Activated CD8-positive, alpha-beta memory T cell treated with anti-CD3 and anti-CD28 coated beads, Interleukin-2, amount 10 ng/mL, durations not matched to agents 7 days and 5 days (primary cell): Measurements from ENCODE around the gene C1QTNF9. TPM values are rescaled to one million over a fixed set of nuclear protein-coding genes. Genes with fewer than 3 reads are reported as not detected.

ENCODE experiments used
- ATAC-seq: fragments of 150-1000 bp; cut with Tn5 transposase; one replicate; pipeline ENCODE4 v1.10.0; 2021; ENCODE audit warnings: moderate library complexity
- CTCF ChIA-PET: fragments of 350-600 bp; sonication (Branson Sonifier 250); formaldehyde crosslinking; loops from one replicate; lab custom pipeline; 2021; ENCODE audit warnings: antibody characterized with exemption; lab: Charles Lee
- DNase-seq: peaks from one replicate; pipeline ENCODE4 v3.0.0-alpha.2; 2020
- H3K27ac Mint-ChIP-seq: one replicate; pipeline ENCODE4 v1.8.0; 2021; ENCODE audit warnings: mild to moderate bottlenecking, mixed read lengths
- H3K27me3 Mint-ChIP-seq: one replicate; pipeline ENCODE4 v1.8.0; 2021; ENCODE audit warnings: mixed read lengths
- H3K36me3 Mint-ChIP-seq: one replicate; pipeline ENCODE4 v1.8.0; 2021; ENCODE audit warnings: mild to moderate bottlenecking, mixed read lengths
- H3K4me1 Mint-ChIP-seq: one replicate; pipeline ENCODE4 v1.8.0; 2021; ENCODE audit warnings: mixed read lengths
- H3K4me3 Mint-ChIP-seq: one replicate; pipeline ENCODE4 v1.8.0; 2021; ENCODE audit warnings: mild to moderate bottlenecking, moderate library complexity, mixed read lengths
- H3K9me3 Mint-ChIP-seq: one replicate; pipeline ENCODE4 v1.8.0; 2022; ENCODE audit warnings: low read depth, mixed read lengths
- total RNA-seq, 2 experiments: library from RNA; stranded (reverse); gene quantifications; one replicate each; pipeline ENCODE4 v1.2.3, GENCODE V29; 2021

The C1QTNF9 gene
- total RNA-seq, 2 experiments from 2014 or later, result not detected

DNA sequence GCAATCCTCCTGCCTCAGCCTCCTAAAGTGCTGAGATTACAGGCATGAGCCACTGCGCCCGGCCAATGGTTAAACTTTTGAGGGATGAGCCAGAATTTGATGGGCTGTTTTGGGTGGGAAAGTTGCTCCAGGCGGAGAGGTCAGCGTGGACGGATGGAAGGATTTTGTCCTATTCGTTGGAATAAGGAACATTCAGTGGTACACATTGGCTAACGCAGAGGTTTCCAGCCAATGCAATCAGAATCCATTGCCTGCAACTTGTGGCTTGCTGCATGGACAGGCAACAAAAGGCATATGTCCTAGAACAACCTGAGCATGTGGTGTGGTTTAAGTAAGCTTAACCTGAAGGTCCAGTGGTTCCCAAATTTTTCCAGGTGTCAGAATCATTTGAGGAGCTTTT lies 35.5 kb upstream of the C1QTNF9 start:
- H3K4me3 Mint-ChIP-seq, result no peak overlapping the region
- ATAC-seq, result no peak
- CTCF ChIA-PET, result interaction anchor here (1.3 to 1.8 kb wide), 5 partner anchors 10 to 45 kb away, joined by 3 to 7 read pairs (median 4); no protein-coding TSS in a partner anchor
- H3K36me3 Mint-ChIP-seq, result peaks cover 22% of the 10 kb centered on the region
- no peaks in the 10 kb centered on the region for H3K27me3 Mint-ChIP-seq
- H3K4me1 Mint-ChIP-seq, result peaks cover 81% of the 10 kb centered on the region
- H3K9me3 Mint-ChIP-seq, result no peaks in the 10 kb centered on the region
- no peak for DNase-seq
- peak overlapping the region; percentile 94 for H3K27ac Mint-ChIP-seq

DNA sequence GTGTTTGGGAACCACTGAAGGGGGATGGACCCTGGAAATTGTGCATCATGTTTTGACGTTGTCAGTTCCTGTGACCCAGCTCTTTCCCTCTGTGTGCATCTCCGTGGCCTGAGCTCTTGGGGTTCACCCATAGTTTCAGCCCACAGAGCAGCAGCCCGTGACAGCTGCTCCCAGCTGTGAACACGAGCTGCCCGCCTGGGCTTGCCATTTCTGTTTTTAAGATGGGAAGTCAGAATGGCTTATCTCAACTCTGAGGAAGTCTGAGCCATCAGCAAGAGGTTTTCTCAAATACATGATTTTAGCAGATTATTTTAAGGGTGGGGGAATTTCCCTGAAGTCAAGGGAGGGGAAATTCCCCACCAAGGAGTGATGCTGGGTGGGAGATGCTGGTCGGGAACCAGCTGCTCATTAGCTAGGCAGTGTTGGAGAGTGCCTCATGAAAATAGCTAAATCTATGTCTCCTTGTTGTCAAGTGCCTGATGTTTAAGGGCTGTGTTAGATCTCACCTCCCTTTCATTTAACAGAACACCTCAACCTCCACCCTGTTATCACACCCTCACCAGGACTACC lies 34.8 kb upstream of the C1QTNF9 start:
- DNase-seq, result peak; percentile 80
- Mint-ChIP-seq H3K27ac (peak overlapping the region; percentile 94), H3K4me1 (peaks cover 82% of the 10 kb centered on the region), H3K36me3 (peaks cover 22% of the 10 kb centered on the region), H3K4me3 (peak overlapping the region; percentile 25), H3K27me3 (no peaks in the 10 kb centered on the region), H3K9me3 (no peaks in the 10 kb centered on the region)
- CTCF ChIA-PET, result interaction anchor here (0.9 to 1.8 kb wide), 6 partner anchors 10 to 46 kb away, joined by 3 to 7 read pairs (median 5); no protein-coding TSS in a partner anchor
- peak; percentile 40 for ATAC-seq

DNA sequence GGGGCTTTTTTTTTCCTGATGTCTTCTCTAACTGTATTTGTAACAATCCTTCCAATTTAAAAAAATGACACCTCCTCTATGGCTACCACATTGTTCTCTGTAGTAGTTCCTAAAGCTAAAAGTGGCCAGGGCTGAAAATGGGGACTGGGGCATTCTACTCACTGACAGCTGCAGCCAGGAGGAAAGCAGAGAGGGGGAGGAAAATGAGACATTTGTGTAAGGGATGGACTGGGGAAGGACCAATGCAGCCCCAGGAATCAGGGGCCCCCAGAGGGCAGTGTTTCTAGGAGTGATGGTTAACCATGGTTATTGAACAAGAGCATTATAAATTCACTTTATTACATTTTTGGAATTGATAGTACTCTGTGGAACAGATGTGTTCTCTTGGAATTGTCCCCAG lies 34.3 kb upstream of the C1QTNF9 start:
- CTCF ChIA-PET, result interaction anchor here (0.9 to 1.8 kb wide), 6 partner anchors 10 to 46 kb away, joined by 3 to 7 read pairs (median 5); no protein-coding TSS in a partner anchor
- H3K9me3 Mint-ChIP-seq, result no peaks in the 10 kb centered on the region
- peak overlapping the region; percentile 94 for H3K27ac Mint-ChIP-seq
- peaks cover 22% of the 10 kb centered on the region for H3K36me3 Mint-ChIP-seq
- no peaks in the 10 kb centered on the region for H3K27me3 Mint-ChIP-seq
- peaks cover 82% of the 10 kb centered on the region for H3K4me1 Mint-ChIP-seq
- DNase-seq (peak; percentile 35), ATAC-seq (no peak)
- H3K4me3 Mint-ChIP-seq, result peak overlapping the region; percentile 25

DNA sequence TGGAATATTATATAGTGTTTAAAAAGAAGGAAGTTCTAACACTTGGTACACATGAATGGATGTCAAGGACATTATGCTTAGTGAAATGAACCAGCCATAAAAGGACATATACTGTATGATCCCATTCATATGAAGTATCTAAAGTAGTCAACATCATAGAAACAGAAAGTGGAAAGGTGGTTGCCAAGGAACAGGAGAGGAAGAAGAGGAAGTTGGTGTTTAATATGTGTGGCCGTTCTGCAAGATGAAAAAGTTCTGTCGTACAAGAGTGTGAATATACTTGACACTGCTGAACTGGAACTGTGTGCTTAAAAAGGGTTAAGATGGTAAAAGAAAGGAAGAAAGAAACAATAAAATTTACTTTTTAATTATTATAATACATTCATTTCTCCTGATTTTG lies 33.1 kb upstream of the C1QTNF9 start:
- no peak for ATAC-seq
- no peaks in the 10 kb centered on the region for H3K9me3 Mint-ChIP-seq
- peaks cover 74% of the 10 kb centered on the region for H3K4me1 Mint-ChIP-seq
- H3K27ac Mint-ChIP-seq, result peak overlapping the region; percentile 3
- peaks cover 19% of the 10 kb centered on the region for H3K36me3 Mint-ChIP-seq
- DNase-seq, result peak; percentile 18
- CTCF ChIA-PET, result no interaction called here
- H3K4me3 Mint-ChIP-seq, result no peak overlapping the region
- no peaks in the 10 kb centered on the region for H3K27me3 Mint-ChIP-seq

DNA sequence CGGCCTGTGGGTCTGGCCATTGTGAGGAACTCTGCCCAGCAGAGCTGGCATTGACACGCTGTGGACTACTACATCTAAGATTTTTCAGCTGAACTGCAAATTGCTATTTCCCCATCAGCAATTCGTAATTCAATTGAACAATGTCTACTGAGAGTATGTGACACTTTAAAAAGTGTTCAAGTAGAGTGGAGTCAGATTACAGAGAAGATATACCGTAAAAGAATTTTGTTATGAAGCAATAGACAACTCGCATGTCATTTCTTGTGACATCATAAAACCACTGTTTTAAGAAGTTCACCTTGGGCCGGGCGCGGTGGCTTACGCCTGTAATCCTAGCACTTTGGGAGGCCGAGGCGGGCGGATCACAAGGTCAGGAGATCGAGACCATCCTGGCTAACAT lies 32.5 kb upstream of the C1QTNF9 start:
- Mint-ChIP-seq H3K27me3 (no peaks in the 10 kb centered on the region), H3K4me3 (no peak overlapping the region), H3K36me3 (peaks cover 19% of the 10 kb centered on the region), H3K4me1 (peaks cover 69% of the 10 kb centered on the region), H3K9me3 (no peaks in the 10 kb centered on the region), H3K27ac (no peak overlapping the region)
- ATAC-seq (no peak), DNase-seq (peak; percentile 22)
- CTCF ChIA-PET, result interaction anchor here (0.7 kb wide), 1 partner anchor 254 kb away, joined by 3 read pairs; no protein-coding TSS in a partner anchor

DNA sequence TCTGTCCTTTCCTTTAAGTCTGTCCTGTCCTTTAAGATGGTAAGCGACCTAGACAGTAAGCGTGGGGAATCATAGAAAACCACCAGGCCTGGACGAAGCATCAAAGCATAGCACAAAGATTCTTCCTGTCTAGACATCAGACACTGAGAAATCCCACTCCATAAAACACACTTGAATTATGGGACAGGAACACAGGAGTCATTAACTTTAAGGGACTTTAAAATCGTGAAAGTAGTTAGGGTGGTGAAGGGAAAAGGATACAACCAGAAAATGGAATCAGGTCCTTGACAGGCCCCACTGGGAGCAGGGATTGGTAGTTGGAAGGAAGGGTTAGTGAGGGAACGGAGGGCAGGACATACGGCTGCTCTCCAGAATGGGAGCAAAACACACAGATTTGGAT lies 31.6 kb upstream of the C1QTNF9 start:
- DNase-seq (no peak), ATAC-seq (no peak)
- H3K9me3 Mint-ChIP-seq, result no peaks in the 10 kb centered on the region
- no peak overlapping the region for H3K27ac Mint-ChIP-seq
- peaks cover 18% of the 10 kb centered on the region for H3K36me3 Mint-ChIP-seq
- H3K27me3 Mint-ChIP-seq, result no peaks in the 10 kb centered on the region
- H3K4me3 Mint-ChIP-seq, result no peak overlapping the region
- CTCF ChIA-PET, result interaction anchor here (1.3 kb wide), 1 partner anchor 27 kb away, joined by 4 read pairs; no protein-coding TSS in a partner anchor
- peaks cover 64% of the 10 kb centered on the region for H3K4me1 Mint-ChIP-seq

DNA sequence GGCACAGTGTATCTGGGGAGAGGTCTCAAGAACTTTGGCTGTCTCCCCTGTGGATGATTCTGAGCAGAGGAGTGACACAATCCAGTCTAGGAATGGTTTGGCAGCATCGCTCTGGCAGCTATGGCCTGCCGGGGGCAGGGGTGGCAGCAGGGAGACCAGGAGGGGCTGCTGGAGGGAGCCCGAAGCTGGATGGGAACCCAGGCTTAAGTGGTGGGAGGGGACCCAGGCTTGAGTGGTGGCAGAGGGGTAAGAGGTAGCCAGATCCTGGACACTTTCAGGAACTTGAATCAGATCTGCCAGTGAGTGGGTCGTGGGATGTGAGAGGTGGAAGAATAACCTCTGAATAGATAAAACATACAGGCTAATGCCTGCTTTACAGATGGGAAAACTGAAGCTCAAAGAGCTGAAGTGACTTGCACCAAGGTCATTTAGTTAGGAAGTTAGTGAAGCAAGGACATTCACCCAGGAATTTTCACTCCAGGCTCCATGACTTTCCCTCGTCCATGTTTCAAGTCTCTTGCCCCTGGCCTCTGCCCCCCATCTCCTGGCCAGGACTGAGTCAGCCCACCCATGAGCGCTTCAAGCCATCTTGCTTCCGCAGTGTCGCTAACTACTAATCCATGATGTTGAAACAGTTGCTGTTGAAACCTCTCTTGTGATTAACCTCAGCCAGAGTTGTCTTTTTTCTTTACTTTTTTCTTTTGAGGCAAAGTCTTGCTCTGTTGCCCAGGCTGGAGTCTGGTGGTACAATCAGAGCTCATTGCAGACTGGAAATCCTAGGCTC lies 29.9 kb upstream of the C1QTNF9 start:
- Mint-ChIP-seq H3K4me3 (no peak overlapping the region), H3K27ac (peak overlapping the region; percentile 18), H3K36me3 (peaks cover 21% of the 10 kb centered on the region), H3K9me3 (no peaks in the 10 kb centered on the region), H3K27me3 (no peaks in the 10 kb centered on the region), H3K4me1 (peaks cover 46% of the 10 kb centered on the region)
- no peak for ATAC-seq
- peak; percentile 25 for DNase-seq
- CTCF ChIA-PET, result interaction anchor here (1.0 kb wide), 1 partner anchor 54 kb away, joined by 3 read pairs; no protein-coding TSS in a partner anchor

DNA sequence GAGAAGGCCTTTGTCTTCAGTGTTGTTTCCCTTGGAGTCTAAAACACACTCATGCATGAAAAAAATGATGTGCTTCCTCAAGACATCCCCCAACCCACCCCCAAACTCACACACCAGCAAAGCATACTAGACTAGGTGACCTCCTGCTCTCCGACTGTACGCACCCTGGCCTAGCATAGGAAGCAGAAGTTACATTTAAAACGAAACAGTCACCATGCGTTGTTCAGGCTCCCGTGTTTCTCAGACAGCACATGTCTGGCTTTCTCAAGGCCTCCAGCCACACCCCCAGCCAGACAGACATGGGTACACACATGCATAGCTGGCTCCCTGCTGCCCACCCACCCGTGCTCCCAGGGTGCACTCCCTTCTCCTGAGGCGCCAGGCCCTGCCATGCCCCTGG lies 28.7 kb upstream of the C1QTNF9 start:
- peaks cover 27% of the 10 kb centered on the region for H3K36me3 Mint-ChIP-seq
- CTCF ChIA-PET, result no interaction called here
- H3K9me3 Mint-ChIP-seq, result no peaks in the 10 kb centered on the region
- H3K4me1 Mint-ChIP-seq, result peaks cover 34% of the 10 kb centered on the region
- H3K4me3 Mint-ChIP-seq, result no peak overlapping the region
- DNase-seq, result no peak
- no peak for ATAC-seq
- H3K27ac Mint-ChIP-seq, result no peak overlapping the region
- no peaks in the 10 kb centered on the region for H3K27me3 Mint-ChIP-seq

DNA sequence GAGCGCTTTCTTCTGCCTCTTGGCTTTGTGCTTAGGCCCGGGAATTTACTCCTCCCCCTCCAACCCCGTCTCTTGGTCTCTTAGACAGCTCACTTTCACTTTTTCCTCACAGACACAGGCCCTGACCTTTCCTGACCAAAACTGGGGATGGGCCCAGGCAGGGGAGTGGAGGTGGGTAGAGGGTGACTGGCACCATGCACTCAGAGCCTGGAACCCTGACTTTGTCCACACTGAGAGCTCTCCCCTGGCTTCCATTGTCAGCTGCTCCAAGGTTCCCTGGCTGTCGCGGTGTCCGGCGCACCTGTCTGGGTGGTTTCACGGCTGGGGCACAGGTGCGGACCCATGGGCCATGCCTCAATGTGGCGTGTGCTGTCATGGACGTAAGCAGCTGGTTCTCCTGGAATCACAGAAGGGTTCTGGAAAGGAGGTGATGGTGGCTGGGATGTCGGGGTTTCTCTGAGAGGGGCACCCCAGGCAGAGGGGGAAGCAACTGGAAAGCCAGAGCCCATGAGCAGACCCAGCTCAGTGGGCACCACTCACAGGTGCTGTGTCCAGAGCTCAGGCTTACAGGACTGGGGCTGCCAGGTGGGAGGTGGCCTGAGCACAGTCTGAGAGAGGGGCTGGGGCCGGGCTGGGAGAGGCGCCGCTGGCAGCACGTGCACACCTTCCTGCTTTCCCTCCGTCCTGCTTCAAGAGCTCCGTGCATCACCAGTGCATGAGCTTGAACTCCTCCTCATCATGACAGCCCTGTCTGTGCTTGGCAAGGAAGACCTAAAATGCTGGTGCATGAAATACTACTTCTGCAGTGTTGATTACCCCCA lies 28.0 kb upstream of the C1QTNF9 start:
- H3K4me3 Mint-ChIP-seq, result no peak overlapping the region
- H3K36me3 Mint-ChIP-seq, result peaks cover 30% of the 10 kb centered on the region
- ATAC-seq (no peak), DNase-seq (no peak)
- peaks cover 27% of the 10 kb centered on the region for H3K4me1 Mint-ChIP-seq
- H3K9me3 Mint-ChIP-seq, result no peaks in the 10 kb centered on the region
- H3K27me3 Mint-ChIP-seq, result no peaks in the 10 kb centered on the region
- no peak overlapping the region for H3K27ac Mint-ChIP-seq
- CTCF ChIA-PET, result no interaction called here

DNA sequence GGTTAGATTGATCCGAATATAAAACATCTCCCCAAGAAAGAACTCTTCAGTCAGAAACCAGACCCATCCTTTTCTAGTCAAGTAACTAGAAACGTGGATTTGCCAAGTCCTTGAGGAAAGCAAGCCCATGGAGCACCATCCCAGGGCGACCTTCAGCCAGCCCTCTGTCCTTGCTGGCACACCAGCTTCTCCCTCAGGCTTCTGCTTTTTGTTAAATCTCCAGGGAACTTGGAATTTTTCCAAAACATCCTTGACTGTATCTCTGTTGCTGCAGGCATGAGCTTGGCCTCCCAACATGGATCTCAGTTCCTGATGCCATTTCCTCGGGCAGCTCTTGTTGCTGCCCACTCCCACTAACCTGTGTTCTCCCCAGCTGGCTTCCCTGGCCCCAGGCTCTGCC lies 27.1 kb upstream of the C1QTNF9 start:
- CTCF ChIA-PET, result no interaction called here
- peak overlapping the region; percentile 10 for H3K27ac Mint-ChIP-seq
- no peak overlapping the region for H3K4me3 Mint-ChIP-seq
- ATAC-seq, result no peak
- no peaks in the 10 kb centered on the region for H3K27me3 Mint-ChIP-seq
- H3K36me3 Mint-ChIP-seq, result peaks cover 31% of the 10 kb centered on the region
- no peak for DNase-seq
- no peaks in the 10 kb centered on the region for H3K9me3 Mint-ChIP-seq
- H3K4me1 Mint-ChIP-seq, result peaks cover 21% of the 10 kb centered on the region

DNA sequence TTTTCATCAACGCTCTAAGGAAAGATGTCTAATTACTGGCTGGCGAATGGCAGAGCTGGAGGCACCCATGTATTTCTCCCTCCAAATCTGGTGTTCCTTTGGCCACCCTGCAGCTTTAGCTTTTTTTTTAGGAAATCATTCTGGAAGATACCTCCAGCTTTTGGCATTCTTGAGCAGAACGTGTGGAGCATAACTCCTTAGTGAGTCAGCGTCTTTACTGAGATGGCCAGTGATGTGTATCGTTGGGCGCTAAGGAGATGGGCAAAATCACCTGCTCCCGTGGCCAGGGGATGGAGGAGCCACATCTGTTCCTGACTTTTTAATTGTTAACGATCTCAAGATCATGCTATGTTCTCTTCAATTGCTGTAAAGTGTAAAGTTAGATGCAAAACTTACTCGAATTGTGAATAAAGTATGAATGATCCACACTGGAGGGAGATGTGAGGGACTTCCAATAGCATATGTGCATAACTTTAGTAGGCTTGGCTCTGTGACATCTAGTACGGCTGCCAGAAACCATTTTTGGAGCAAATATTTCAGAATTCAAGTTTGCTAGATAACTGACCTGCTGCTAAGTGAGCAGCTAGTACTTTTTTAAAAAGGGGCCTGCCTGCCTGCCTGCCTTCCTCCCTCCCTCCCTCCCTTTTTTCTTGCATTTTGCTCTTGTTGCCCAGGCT lies 24.4 kb upstream of the C1QTNF9 start:
- H3K36me3 Mint-ChIP-seq, result peaks cover 45% of the 10 kb centered on the region
- H3K9me3 Mint-ChIP-seq, result no peaks in the 10 kb centered on the region
- no peaks in the 10 kb centered on the region for H3K27me3 Mint-ChIP-seq
- ATAC-seq (no peak), DNase-seq (no peak)
- peaks cover 2% of the 10 kb centered on the region for H3K4me1 Mint-ChIP-seq
- CTCF ChIA-PET, result no interaction called here
- no peak overlapping the region for H3K4me3 Mint-ChIP-seq
- H3K27ac Mint-ChIP-seq, result no peak overlapping the region

DNA sequence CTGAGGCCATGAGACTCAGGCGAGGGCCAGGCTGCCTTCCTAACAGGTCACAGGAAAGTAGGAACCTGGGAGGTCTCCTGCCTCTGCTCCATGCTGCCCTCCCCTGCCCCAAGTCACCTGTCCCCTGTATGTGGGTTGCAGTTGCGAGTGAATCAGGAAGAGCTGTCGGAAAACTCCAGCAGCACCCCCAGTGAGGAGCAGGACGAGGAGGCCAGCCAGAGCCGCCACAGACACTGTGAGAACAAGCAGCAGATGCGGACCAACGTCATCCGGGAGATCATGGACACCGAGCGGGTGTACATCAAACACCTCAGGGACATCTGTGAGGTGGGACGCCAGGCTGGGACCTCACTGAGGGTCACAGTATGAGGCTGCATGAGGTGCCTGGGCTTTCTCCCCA lies 22.8 kb upstream of the C1QTNF9 start:
- CTCF ChIA-PET, result interaction anchor here (1.2 kb wide), 1 partner anchor 52 kb away, joined by 3 read pairs; no protein-coding TSS in a partner anchor
- no peaks in the 10 kb centered on the region for H3K9me3 Mint-ChIP-seq
- DNase-seq, result no peak
- H3K27me3 Mint-ChIP-seq, result no peaks in the 10 kb centered on the region
- no peak for ATAC-seq
- no peaks in the 10 kb centered on the region for H3K4me1 Mint-ChIP-seq
- H3K36me3 Mint-ChIP-seq, result peaks cover 56% of the 10 kb centered on the region
- H3K4me3 Mint-ChIP-seq, result no peak overlapping the region
- no peak overlapping the region for H3K27ac Mint-ChIP-seq
